Astrocyte of the cerebellum (primary cell): Measurements from ENCODE around the gene PCNX2.

Experiments
- DNase-seq: peaks from one replicate; pipeline ENCODE4 v3.0.0-alpha.2; 2011; ENCODE audit warnings: low read depth
- H3K4me3 ChIP-seq: 2 replicates; pipeline ENCODE4 v1.5.1; 2011; ENCODE audit warnings: mild to moderate bottlenecking, low read depth, low read length, moderate library complexity
- in situ Hi-C: cut with HindIII; loops from 2 replicates; pipeline ENCODE4 v1.10.0; 2017; ENCODE audit warnings: low sequenced_read_pairs
- TF ChIP-seq, protein P1 (sequence below): IDR thresholded peaks from 2 replicates; pipeline ENCODE4 v1.5.1; 2012; ENCODE audit warnings: low read length, low read depth, moderate library complexity, mild to moderate bottlenecking; ENCODE audit errors: missing control alignments

Gene PCNX2, protein sequence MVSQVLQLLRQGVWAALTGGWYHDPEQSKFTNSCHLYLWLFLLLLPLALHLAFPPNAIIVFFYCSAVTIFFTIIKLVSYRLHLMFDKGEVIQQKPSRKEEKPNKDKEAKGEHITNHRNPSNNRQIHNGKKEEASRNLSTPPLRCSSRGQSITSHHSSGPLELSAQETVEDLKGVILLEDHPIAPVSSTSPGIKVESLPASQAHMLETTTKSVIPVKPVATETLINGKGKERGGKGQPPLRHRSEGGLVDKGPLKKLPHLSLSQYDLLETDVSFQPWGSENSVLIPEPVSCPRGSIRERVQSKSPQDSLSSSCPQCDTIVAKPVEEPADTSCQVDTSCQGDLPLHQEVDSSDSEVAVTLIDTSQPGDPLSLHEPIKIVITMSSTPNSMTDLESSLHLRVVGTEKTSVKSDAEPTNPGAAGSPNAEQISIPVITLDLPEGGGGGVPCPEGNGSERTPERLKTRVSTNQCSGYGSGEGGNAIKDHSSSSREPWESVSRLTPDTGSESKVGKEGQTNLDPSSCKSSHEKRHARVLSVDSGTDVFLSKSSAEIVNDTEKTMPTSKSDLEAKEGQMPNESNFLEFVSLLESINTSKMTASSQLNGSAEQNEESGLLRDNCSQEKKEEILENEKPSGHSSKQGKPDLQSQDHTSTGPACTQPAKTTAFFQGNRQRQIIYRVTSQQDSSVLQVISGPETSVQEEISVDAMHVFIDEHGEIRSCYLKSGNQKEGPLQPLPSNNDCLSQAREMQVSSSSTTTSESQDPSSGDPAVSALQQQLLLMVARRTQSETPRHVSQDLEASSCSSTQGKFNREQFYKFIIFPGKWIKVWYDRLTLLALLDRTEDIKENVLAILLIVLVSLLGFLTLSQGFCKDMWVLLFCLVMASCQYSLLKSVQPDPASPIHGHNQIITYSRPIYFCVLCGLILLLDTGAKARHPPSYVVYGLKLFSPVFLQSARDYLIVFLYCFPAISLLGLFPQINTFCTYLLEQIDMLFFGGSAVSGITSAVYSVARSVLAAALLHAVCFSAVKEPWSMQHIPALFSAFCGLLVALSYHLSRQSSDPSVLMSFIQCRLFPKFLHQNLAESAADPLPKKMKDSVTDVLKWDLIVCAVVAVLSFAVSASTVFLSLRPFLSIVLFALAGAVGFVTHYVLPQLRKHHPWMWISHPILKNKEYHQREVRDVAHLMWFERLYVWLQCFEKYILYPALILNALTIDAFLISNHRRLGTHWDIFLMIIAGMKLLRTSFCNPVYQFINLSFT (N-terminal part only)

DNA sequence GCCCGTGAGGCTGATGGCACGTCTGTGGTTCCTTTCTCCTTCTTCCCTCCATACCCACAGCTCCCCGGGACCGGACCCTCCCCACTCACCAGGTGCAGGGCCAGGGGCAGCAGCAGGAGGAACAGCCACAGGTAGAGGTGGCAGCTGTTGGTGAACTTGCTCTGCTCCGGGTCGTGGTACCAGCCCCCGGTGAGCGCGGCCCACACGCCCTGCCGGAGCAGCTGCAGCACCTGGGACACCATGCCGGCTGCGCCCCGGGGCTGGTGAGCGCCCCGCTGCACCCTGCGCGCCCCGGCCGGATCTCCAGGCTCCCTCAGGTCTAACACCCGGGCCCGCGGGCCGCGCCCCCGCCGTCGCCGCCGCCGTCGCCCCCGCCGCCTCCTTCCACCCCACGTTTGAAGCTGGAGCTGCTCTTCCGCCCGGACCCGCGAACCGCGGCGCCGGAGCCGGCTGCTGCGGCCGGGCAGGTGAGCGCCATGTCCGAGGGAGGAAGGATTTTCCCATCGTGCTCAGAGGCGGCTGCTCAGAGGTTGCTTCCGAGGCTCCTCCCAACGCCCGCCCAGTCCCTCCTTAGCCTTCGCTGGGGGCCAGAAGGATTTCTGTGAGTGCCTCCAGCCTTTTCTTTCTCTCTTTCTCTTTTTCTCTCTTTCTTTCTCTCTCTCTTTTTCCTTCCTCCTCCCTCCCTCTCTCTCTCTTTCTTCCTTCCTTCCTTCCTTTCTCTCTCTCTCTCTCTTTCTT, at the start of gene PCNX2:
PCNX2 (minus strand) TSS at position 489 of the 738 bp plus-strand sequence; CDS start at position 242, 247 bp downstream.
- H3K4me3 ChIP-seq = peak within 1 kb of the TSS; percentile 81
- TF ChIP-seq, protein P1, sequence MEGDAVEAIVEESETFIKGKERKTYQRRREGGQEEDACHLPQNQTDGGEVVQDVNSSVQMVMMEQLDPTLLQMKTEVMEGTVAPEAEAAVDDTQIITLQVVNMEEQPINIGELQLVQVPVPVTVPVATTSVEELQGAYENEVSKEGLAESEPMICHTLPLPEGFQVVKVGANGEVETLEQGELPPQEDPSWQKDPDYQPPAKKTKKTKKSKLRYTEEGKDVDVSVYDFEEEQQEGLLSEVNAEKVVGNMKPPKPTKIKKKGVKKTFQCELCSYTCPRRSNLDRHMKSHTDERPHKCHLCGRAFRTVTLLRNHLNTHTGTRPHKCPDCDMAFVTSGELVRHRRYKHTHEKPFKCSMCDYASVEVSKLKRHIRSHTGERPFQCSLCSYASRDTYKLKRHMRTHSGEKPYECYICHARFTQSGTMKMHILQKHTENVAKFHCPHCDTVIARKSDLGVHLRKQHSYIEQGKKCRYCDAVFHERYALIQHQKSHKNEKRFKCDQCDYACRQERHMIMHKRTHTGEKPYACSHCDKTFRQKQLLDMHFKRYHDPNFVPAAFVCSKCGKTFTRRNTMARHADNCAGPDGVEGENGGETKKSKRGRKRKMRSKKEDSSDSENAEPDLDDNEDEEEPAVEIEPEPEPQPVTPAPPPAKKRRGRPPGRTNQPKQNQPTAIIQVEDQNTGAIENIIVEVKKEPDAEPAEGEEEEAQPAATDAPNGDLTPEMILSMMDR = no peak
- in situ Hi-C loops = no loop called here
- peak; percentile 6 for DNase-seq

DNA sequence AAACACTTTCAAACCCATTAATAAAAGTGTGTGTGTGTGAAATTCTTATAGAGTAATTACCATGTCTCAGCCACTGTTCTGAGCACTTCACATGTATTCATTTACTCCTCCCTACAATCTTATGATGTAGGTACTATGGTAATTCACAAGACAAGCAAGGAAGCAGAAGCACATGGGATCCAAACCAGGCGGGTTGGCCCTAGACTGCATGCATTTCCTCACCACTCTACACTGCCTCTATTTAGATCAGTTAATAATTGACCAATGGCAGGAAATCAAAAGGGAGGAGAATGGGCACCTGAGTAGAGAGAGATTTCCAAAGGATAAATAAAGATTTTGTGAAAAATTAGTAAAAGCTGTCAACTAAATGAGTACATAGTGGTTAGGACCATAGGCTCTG, 47.7 kb upstream of the PCNX2 start:
- in situ Hi-C loops = no loop called here
- DNase-seq = no peak
- H3K4me3 ChIP-seq = no peak overlapping the region
- TF ChIP-seq, protein P1 = no peak

DNA sequence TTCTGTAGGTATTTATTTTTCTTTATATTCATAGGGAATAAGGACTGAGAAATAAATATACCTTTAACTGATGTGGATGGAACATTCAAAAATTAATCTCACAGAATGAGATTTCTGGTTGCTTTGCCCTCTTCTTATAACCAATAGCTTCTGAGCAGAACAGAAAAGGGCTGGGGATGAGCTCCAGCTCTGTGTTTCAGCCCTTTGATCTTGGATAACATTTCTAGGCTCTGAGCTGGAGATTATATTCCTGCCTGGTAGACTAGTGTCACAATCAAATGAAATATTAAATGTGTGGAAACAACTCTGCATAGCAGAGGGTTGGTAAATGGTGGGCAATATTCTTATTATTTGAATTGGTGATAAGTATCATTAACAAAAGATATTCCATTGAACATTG, 46.6 kb upstream of the PCNX2 start:
- in situ Hi-C loops = no loop called here
- TF ChIP-seq, protein P1 = no peak
- no peak for DNase-seq
- H3K4me3 ChIP-seq = no peak overlapping the region

DNA sequence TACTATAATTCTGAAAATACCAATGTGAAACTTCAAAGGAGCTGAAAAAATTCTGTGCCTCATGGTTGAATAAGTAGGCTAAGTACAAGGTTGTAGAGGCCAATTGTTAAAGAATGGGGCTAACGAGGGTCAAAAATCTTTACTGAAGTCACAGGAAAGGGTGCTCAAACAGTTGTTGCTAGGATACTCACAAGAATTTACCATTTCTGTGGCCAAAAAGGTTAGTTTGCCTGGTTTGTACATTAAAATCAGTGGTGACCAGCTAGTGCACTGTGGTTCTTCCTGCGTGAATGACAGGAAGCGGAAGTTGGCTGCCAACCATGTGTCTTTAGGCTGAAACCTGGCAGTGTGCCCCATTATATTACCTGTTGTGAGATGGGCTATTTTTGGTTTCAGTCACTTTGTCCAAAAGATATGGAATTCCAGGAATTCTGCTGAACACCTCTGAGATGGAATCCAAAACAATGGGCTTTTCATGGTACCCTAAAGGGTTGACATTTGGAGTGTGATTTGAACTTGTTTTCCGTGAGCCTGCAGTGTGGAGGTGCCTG, 45.5 kb upstream of the PCNX2 start:
- TF ChIP-seq, protein P1 = no peak
- no peak for DNase-seq
- H3K4me3 ChIP-seq = no peak overlapping the region
- in situ Hi-C loops = no loop called here

DNA sequence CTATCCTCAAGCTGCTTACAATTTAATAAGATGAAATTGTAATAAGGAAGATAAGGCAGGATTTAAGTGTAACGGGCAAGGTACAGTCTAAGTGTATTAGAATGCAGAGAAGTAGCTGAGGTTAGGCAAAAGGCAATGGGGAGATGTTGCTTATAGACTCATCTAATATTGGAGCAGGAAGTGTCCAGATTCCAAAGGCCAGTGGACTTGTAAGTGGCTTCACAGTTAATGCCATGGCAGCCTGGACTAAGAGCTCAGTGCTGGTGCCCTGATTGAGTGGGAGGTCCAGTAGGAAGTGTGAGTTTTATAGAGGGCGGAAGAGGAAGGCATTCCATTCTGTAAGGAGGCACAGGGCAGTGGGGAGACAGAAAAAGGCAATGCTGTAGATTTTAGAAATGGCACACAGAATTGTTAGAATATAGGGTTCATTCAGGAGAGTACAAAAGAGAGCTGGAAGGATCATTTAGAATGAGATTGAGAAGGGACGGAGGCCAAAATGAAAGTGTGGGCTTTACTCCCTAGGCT, 44.6 kb upstream of the PCNX2 start:
- no peak overlapping the region for H3K4me3 ChIP-seq
- TF ChIP-seq, protein P1 = no peak
- in situ Hi-C loops = no loop called here
- DNase-seq = no peak
